ENCODE data around the gene VILL. TPM values are rescaled to one million over a fixed set of nuclear protein-coding genes. Genes with fewer than 3 reads are reported as not detected.

Gene VILL
- polyA plus RNA-seq, 2 of the 4 experiments (the other 2 are of a cell fraction) = 0.05 to 0.22 TPM

GRCh38 chr3:38006031-38006430, 15.4 kb downstream of the VILL start:
- POLR2A ChIA-PET = no interaction called here
- CTCF ChIA-PET = interaction anchor here (0.7 to 3.1 kb wide), 10 partner anchors 9 to 475 kb away, joined by 3 to 10 read pairs (median 4); no protein-coding TSS in a partner anchor
- Histone ChIP-seq H3K4me3 (no peak overlapping the region), H3K9me3 (no peaks in the 10 kb centered on the region), H3K27ac (no peak overlapping the region), H3K4me1 (0 out of 3 replicates have a peak, but pooled peaks cover 4% of the 10 kb centered on the region), H3K4me2 (no peak overlapping the region)
- TF ChIP-seq TFCP2L1 (CRISPR knock-in tag; IDR thresholded peaks at IDR 0.05) (no peak), JUNB (IDR thresholded peaks at IDR 0.05) (no peak), RFX5 (IDR thresholded peaks at IDR 0.05) (no peak), MAZ (IDR thresholded peaks at IDR 0.05; ENCODE audit: borderline replicate concordance, low read depth, low read length) (no peak), KDM5A (IDR thresholded peaks at IDR 0.05) (no peak), REST (IDR thresholded peaks at IDR 0.05) (no peak), HOXA7 (CRISPR knock-in tag; IDR thresholded peaks at IDR 0.05) (no peak), ESRRA (IDR thresholded peaks at IDR 0.05; ENCODE audit: borderline replicate concordance, low read length) (no peak), GATA3 (IDR thresholded peaks at IDR 0.05; ENCODE audit: borderline replicate concordance) (no peak)
- FAIRE-seq (no peak), DNase-seq (ENCODE audit: low read depth in 1 of 2, low spot score in 1 of 2) (no peak), ATAC-seq (no peak)
- WGBS (ENCODE audit: missing lambda C conversion rate) = 77% methylated on average over 5 of the region's 5 CpGs

- no peak for DNase-seq (ENCODE audit: low read depth in 1 of 2, low spot score in 1 of 2)
- ChIA-PET POLR2A (no interaction called here), CTCF (interaction anchor here (0.9 to 3.1 kb wide), 5 partner anchors 9 to 474 kb away, joined by 3 to 10 read pairs (median 6); no protein-coding TSS in a partner anchor)
- Histone ChIP-seq H3K4me1 (0 out of 3 replicates have a peak, but pooled peaks cover 4% of the 10 kb centered on the region), H3K27ac (no peak overlapping the region), H3K4me2 (no peak overlapping the region), H3K9me3 (no peaks in the 10 kb centered on the region), H3K4me3 (no peak overlapping the region)
- 96% methylated on average over 4 of the region's 16 CpGs for WGBS (ENCODE audit: missing lambda C conversion rate)
- FAIRE-seq = no peak
- ATAC-seq = no peak
- TF ChIP-seq ELK1 (IDR thresholded peaks at IDR 0.05; ENCODE audit: low read depth, low read length) (no peak), HMGXB4 (CRISPR knock-in tag; IDR thresholded peaks at IDR 0.05; ENCODE audit: borderline replicate concordance) (no peak), SMC3 (IDR thresholded peaks at IDR 0.05) (no peak), HES2 (IDR thresholded peaks at IDR 0.05) (no peak), NR3C1 (IDR thresholded peaks at IDR 0.05) (no peak), NFE2L2 (conservative IDR thresholded peaks at IDR 0.05; ENCODE audit: low read length) (no peak), BHLHE40 (IDR thresholded peaks at IDR 0.05; ENCODE audit: low read depth, low read length) (no peak), CEBPB (IDR thresholded peaks at IDR 0.05) (no peak), E2F6 (IDR thresholded peaks at IDR 0.05; ENCODE audit: borderline replicate concordance, low read depth) (no peak), ZNF302 (CRISPR knock-in tag; IDR thresholded peaks at IDR 0.05) (no peak), RCOR1 (IDR thresholded peaks at IDR 0.05; ENCODE audit: low read depth, low read length) (no peak), CTCF (IDR thresholded peaks at IDR 0.05) (no peak), USF2 (IDR thresholded peaks at IDR 0.05) (no peak), ATOH8 (CRISPR knock-in tag; IDR thresholded peaks at IDR 0.05; ENCODE audit: low read depth) (no peak), FOSL2 (IDR thresholded peaks at IDR 0.05) (no peak), FOSL2 (CRISPR knock-in tag; IDR thresholded peaks at IDR 0.05) (no peak), RAD21 (conservative IDR thresholded peaks at IDR 0.05 in 1 of 2, IDR thresholded peaks at IDR 0.05 in 1 of 2) (no peak), RFX5 (IDR thresholded peaks at IDR 0.05) (no peak)
Observed at GRCh38 chr3:38006445-38006995, 15.9 kb downstream of the VILL start.
